Fibroblast of upper back skin (primary cell): ENCODE data around the gene NAXE.
"Not testable (repeated sequence)": the region's sequence is repeated elsewhere in the genome, so short reads cannot be mapped to it uniquely, and the experiment has no call there.

Experiments used
- DNase-seq: peaks from one replicate; pipeline ENCODE4 v3.0.0-alpha.2; 2013

The NAXE gene

DNA sequence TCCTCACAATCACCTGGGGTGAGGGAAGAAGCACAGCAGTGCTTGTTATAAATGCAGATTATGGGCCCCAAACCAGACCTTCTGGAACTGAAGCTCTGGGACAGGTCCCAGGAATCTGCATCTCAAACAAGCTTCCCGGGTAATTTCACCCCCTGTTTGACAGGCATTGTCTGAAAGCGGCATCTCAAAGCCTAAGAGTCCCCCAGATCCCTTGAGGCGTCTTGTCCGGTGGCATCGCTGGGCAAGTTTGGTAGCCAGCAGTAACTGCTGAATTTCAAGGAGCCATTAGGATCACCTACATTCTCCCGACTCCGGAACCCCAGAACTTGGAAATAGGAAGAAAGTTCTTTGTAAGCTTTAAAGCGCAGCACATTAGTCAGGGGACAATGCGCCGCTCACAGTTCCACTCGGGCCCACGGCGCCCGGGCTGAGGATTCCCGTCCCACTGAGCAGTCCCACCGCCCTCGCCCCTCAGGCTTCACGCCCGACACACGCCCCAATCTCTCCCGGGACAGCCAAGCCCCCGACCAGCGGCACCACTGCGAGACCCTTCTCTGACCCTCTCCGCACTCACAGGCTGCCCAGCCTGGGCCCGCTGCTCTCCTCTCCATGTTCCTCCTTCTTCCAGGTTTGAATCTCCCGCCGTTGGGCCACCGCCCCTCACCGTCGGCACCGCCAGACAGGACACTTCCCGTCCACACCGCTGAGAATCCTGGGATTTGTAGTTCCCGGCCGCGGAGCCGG is 19.5 kb upstream of the NAXE start, which contains the start of gene IQGAP3:
Gene IQGAP3 (minus strand): TSS at position 647 of the 744 bp plus-strand sequence. CDS start 36 bp downstream, at position 611.
- peak; percentile 84 for DNase-seq

DNA sequence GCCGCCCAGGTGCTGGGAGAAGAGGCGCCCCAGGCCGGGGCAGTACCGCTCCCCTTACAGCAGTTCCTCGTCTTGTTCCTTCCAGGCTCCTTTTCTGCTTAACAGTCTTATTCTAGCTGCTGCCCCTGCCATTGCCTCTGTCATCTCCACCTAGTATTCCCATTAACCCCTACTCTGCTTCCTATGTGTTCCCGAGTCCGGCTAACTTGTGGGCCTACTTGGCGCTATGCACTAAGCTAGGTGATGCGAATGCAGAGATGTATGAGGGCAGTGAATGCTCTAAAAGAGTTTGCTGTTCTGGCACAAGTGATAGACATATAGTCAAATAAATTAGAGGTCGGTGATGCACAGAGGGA is 18.9 kb upstream of the NAXE start:
- no peak for DNase-seq

DNA sequence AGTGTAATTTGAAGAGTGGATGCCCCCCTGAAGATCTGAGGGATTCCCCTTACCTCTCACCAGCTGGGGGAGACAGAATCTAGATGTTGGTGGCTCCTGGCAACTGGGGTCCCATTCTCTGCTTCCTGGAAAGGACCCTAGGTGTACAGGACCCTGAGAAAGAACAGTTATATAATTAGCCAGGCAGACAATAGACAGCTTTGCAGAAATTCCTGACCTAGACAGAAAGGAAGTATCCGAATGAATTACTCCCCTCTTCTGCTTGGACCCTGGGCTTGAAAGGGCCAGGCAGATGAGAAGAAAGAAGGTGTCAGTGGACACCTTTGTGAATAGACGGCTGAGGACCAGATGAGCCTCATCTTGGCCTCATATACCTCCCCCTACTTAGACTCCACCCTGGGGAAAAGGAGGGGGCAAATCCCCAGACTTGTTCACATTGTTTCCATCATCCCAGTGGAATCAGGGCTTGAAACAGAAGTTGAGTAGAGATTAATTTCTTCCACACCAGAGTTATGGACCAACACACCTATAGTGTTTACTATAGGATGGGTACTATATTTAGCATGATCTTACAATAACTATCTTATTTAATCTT is 17.4 kb upstream of the NAXE start:
- DNase-seq, result no peak

DNA sequence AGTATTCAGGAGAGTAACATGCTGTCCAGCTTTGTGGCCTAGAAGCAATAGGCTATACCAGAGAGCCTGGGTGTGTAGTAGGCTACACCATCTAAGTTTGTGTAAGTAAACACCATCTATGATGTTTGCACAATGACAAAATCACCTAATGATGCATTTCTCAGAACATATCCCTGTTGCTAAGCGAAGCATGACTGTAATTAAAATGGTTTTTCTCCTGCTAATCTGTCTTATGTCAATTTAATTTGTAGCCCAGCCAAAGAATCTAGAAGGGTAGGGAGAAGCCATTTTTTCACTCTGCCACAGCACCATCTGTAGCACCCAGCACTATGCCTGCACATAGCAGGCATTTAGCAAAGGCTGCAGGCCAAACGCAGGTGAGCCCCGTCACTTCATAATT is 14.0 kb upstream of the NAXE start:
- no peak for DNase-seq

DNA sequence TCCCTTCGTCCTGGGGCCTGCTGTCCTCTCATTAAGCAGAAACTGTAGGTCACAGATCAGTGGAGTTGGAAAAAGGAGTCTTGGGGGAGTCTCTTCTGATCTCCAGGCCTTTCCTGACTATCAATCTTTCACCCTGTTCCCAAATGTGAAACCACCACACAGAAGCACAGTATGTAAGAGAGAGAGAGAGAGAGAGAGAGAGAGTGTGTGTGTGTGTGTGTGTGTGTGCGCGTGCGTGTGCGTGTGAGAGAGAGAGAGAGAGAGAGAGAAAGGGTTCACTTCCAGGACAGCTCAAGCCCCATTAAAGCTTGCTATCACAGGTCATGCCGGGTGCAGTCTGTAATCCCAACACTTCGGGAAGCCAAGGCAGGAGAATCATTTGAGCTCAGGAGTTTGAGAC is 13.5 kb upstream of the NAXE start:
- no peak for DNase-seq

DNA sequence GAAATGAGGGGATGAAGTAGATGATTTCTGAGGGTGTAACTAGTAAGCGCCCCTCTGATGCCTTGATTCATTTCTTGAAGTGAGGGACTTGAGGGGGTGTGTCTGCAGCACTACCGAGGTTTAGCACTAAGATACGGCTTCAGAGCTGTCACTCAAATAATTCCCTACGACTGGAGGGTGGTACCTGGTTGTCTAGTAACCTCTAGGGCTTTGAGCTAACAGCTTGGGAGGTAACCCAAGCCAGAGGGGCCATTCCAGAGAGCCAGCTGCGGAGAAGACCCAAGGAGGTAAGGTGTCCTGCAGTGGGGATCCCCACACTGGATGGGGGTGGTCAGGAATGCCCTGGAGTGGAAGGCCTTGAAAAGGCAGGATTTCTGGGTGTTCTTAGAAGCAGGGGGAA is 12.1 kb upstream of the NAXE start, which contains the start of gene TTC24:
Gene TTC24 (plus strand): TSS at position 252 of the 400 bp plus-strand sequence. CDS start 1,642 bp downstream, outside the sequence.
- DNase-seq, result no peak

DNA sequence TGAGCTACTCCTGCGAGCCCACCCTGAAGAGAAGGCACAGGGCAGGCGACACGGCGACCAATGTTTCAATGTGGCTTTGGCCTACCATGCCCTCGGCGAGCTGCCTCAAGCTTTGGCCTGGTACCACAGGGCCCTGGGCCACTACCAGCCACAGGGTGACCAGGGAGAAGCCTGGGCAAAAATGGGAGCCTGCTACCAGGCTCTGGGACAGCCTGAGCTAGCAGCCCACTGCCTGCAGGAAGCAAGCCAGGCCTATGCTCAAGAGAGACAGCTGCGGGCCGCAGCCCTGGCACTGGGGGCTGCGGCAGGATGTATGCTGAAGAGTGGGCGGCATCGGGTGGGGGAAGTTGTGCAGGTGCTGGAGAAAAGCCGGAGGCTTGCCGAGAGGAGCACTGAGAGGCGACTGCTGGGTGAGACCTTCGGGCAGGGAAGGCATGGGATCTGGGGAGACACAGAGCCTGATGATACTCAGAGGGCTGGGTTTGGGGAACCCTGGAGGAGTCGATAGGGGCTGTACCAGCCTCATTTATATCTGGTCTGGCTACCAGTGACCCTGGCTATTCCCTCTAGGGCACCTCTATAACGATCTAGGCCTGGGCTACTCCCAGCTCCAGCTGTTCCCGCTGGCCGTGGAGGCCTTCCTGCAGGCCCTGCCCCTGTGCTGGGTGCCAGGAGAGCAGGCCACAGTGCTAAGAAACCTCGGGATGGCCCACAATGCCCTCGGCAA is 9.8 kb upstream of the NAXE start:
- DNase-seq, result no peak

DNA sequence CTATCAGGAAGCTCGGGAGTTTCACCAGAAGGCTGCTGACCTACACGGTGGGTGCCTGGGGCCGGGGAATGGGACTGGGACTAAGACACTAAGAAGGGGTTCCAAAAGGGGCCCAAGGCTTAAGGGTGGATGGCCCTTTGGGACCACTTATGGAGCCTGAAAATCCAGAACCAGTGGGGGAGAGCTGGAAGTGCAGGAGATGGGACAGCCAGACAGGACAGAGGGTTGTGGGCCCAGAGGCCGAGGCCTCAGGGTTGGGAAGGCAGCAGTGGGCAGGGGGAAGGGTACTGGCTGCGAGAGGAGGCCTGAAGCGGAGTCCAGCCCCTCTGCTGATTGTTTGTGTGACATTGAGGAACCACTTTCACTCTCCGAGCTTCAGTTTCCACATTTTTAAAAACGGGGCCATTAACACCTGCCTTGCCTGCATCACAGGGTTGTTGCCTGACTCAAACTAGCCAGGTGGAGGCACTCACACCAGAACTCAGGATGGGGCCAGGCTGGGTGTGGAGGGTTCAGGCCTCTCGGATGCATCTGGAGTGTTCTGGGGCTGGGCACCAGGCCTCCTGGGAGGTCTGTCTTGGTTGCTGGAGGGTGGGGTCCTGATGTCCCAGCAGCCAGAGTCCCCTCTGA is 9.1 kb upstream of the NAXE start:
- no peak for DNase-seq

DNA sequence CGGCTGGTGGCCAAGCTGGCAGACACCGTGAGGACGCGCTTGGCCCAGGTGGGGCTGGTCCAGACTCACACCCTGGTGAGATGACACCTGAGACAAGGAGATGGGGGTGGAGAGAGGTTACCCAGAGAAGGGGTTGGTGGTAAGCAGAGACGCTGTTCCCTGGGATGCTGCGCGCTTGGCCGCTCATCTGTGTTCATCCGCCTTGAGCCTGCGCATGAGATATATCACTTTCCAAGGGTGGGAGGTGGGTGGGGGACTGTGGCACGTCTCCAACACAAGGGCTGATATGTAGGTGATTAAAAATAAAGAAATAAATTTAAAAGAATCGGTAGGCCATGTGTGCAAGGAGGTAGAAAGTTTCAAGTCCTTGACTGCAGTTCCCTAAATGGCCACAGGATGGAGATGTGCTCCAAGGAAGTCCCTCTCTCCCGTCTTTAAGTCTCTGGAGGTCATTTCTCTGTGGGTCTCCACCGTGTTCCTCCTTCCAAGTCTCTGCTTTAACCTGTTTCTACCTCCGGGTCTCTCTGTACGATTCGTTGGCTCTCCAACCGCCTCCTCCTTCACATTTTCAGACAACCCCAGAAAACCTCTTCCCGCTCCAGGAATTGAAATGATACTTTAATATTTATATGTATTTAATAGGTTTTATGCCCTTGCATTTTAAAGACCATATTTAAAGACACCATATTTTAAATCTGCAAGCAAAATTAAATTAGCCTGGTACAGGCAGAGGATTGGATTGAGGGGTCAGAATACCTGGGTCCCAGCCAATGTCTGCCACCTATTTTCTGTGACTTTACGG is 7.6 kb upstream of the NAXE start:
- peak; percentile 79 for DNase-seq

DNA sequence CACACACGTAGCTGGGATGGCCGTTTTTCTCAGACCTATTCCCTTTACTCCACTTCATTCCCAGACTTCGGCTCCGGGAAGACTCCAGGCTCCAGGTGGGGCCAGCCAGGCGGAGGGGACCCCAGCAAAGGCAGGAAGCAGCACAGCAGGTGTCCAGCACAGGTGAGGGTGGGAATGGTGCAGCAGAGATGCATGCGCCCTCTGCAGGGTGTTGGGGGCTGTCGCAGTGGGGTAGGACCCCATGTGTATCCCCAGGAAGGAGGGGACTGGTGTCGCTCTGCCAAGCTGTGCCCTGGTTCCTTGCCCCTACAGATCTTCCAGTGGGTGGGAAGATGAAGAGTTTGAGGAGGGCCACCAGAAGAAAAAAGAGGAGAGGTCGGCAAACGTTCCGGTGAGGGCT is 6.8 kb upstream of the NAXE start:
- no peak for DNase-seq

DNA sequence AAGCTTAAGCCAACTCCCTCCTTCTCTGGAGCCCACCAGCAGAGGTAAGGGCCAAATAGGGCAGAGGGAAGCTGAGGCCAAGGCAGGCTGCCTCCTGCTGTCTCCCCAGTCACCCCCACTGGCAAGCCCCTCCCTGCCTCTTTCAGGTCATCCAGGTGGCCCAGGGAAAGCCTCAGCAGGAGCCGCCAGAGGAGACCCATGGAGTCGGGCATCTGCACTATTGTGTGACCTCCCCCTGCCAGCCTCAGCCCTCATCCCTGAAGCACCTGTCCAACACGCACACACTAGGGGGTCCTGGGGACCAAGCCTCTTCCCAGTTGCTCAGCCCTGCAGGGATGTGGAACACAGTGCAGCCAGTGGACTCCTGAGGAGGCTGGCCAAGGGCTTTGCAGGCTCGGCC is 5.3 kb upstream of the NAXE start:
- DNase-seq, result no peak

DNA sequence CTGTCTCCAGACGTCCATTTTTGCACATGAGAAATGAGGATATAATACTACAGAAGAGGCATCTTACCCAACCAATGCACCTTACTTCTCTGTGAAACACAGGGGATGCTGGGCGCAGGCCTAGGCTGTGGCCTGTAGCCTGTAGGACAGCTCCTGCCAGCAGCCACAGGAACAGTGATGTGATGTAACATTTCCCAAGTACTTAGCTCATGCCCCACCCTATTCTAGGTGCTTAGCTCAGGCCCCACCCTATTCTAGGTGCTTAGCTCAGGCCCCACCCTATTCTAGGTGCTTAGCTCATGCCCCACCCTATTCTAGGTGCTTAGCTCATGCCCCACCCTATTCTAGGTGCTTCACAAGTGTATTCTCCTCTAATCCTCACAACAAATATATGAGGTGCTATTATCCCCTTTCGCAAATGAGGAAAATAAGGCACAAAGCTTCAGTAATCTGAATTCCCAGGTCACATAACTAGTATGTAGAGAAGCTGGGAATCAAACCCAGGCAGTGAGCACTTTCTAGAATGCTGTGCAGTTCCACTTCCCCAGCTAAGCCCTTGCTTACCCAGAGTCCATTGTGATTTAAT is 4.6 kb upstream of the NAXE start:
- no peak for DNase-seq

DNA sequence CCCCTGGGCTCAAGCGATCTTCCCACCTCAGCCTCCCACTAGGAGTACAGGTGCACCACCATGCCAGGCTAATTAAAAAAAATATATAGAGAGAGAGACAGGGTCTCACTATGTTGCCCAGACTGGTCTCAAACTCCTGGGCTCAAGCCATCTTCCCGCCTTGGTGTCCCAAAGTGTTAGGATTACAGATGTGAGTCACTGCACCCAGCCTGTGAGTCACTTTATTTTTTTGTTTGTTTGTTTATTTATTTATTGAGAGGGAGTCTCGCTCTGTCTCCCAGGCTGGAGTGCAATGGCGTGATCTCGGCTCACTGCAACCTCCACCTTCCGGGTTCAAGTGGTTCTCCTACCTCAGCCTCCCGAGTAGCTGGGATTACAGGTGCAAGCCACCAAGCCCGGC is 3.6 kb upstream of the NAXE start:
- not testable (repeated sequence) for DNase-seq

DNA sequence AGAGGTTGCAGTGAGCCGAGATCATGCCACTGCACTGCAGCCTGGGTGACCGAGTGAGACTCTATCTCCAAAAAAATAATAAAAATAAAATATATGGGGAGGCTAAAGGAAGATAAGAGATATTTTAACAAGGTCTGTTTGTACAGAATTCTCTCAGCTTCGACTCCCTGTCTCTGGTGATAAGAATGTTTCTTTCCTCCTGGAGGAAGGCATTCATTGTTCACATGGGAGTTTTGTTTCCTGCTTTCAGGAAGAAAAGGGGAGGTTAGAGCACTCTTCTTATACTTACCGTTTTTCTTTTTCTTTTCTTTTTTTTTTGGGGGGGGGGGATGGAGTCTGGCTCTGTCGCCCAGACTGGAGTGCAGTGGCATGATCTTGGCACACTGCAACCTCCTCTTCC is 2.0 kb upstream of the NAXE start:
- DNase-seq, result no peak

DNA sequence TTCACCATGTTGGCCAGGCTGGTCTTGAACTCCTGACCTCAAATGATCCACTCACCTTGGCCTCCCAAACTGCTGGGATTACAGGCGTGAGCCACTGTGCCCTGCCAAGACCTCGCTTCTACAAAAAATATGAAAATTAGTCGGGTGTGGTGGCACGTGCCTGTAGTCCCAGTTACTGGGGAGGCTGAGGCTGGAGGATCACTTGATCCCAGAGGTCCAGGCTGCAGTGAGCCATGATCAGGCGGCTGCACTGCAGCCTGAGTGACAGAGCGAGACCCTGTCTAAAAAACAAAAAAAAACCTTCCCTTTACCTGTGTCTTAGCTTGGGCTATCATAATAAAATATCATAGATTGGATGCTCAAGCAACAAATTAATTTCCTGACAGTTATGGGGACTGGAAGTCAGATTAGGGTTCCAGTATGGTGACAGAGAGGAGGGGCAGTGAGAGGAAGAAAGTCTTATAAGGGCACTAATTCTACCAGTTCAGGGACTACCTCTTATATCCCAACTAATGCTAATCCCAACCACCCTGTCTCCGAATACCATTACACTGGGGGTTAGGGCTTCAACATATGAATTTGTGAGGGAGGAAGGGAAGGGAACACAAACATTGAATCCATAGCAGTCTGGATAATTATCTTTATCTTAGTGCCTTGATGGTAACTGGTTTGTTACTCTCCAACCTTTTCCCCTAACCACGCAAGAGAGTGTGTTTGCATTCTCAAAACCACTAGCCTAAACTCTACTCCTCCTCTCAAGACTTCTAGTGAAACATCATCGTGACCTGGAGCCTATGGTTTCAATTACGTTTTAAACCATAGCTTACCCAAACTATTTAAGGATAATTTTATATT is 1.0 kb upstream of the NAXE start:
- DNase-seq, result no peak

DNA sequence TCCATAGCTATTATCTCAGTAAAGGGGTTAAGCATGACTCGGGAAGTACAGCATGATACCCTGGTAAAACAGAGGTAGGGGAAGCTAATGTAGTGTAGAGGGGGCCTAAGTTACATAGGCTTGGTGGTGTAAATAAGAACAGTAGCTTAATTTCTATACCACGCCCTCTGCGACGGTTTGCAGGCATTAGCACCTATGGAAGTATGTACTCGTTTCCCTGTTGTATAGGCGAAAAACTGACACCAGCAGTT is 470 bp upstream of the NAXE start:
- no peak for DNase-seq

DNA sequence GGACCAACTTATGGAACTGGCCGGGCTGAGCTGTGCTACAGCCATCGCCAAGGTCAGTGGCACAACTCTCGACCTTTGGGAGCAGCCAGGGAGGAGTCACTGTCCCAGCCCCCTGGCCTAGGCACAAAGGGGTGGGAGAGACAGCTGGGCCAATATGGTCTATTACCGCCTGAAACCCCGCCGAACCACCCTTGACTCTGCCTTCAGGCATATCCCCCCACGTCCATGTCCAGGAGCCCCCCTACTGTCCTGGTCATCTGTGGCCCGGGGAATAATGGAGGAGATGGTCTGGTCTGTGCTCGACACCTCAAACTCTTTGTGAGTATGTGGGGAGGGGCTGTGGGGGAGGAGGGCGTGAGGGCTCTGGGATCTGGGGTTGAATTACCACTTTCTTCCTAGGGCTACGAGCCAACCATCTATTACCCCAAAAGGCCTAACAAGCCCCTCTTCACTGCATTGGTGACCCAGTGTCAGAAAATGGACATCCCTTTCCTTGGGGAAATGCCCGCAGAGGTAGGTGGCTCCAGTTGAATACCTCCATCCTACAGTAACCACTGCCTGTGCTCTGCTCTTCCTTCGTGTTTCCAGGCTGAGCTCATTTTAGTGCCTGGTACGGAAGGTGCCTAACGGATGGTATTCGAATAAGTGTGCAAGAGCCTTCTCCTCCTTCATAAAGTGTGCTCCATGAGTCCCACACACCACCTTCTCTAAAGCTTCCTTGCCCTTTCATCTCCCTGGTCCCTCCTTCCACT is 758 bp downstream of the NAXE start:
- DNase-seq, result no peak

DNA sequence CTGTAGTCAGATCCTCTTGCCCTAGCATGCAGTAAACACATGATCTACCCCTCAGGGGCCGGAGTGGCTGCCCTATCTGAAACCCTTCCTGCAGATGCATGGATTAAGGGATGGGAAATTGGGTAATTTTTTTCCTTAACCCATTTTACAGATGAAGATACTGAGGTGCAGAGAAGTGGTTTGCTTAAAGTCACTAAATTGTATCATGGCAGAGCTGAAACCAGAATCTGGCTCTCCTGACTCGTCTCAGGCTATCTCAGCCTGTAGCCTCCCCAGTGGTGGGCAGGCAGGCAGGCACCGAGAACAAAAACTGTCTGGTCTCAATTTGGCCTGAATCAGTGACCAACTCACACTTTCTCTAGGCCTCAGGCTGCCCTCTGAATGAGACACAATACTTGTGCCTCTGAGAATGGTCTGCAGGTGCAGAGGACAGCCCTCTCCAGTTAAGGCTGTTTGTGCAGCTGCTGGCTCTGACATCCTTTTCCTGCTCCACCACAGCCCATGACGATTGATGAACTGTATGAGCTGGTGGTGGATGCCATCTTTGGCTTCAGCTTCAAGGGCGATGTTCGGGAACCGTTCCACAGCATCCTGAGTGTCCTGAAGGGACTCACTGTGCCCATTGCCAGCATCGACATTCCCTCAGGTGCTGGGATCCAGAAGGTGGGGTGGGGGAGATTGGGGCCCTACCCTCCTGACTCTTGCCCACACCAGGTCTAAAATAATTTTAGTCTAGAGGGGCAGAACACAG is 1.5 kb downstream of the NAXE start:
- no peak for DNase-seq

DNA sequence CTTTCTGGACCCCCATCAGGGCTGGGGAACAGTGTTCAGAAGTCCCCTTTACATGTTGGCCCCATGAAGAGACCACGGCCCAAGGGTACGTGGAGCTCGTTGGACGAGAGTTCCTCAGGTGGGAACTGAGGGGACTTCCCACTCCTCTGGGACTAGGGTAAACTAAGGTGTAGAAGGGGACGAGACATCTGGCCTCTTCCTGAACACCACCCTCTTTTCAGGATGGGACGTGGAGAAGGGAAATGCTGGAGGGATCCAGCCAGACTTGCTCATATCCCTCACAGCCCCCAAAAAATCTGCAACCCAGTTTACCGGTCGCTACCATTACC is 2.0 kb downstream of the NAXE start:
- DNase-seq, result no peak

DNA sequence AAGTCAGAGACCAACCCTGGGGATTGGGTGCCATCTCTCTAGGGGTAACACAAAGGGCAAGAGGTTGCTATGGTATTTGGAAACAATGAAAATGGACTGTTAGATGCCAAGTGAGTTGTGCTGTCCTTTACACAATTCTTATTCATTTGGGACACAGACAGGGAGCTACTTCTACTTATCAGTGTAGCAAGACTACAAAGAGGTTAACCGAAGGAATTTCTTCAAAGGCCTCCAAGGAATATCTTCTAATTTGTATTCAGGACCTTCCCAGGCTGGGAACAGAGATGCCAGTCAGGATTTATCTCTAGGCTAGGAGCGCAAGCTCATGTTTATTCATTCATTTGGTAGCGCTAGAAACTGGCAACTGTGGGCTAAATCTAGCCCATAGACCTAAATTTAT is 2.6 kb downstream of the NAXE start:
- DNase-seq, result no peak
